Neural crest cell (in vitro differentiated cells): ENCODE measurements around the gene KCNK3. TPM values are rescaled to one million over a fixed set of nuclear protein-coding genes. Genes with fewer than 3 reads are reported as not detected.
A peak's percentile ranks its signal among the peaks of the same experiment; 100 is the strongest.

Experiments
- DNase-seq: peaks from one replicate; pipeline ENCODE4 v3.0.0; 2021; ENCODE audit warnings: low read depth, mixed read lengths, low spot score
- H3K27ac Mint-ChIP-seq: one replicate; pipeline ENCODE4 v1.8.0; 2021; ENCODE audit warnings: mild to moderate bottlenecking, mixed read lengths; ENCODE audit not compliant: unreplicated experiment
- H3K27me3 Mint-ChIP-seq: 2 replicates; pipeline ENCODE4 v1.8.0; 2021; ENCODE audit warnings: low read depth, mild to moderate bottlenecking, mixed read lengths
- H3K36me3 Mint-ChIP-seq: 2 replicates; pipeline ENCODE4 v1.8.0; 2021; ENCODE audit warnings: low read depth, mild to moderate bottlenecking, mixed read lengths
- H3K4me1 Mint-ChIP-seq: 2 replicates; pipeline ENCODE4 v1.8.0; 2021; ENCODE audit warnings: mixed read lengths
- H3K4me3 Mint-ChIP-seq: one replicate; pipeline ENCODE4 v1.8.0; 2021; ENCODE audit warnings: mild to moderate bottlenecking, mixed read lengths
- H3K9me3 Mint-ChIP-seq: 2 replicates; pipeline ENCODE4 v1.8.0; 2021; ENCODE audit warnings: mixed read lengths
- CTCF ChIP-seq: fragments of 200-600 bp; sonication (generic); conservative IDR thresholded peaks from 2 replicates; pipeline ENCODE4 v1.5.0; 2021; ENCODE audit warnings: antibody characterized with exemption, mild to moderate bottlenecking
- total RNA-seq: library from RNA; stranded (reverse); gene quantifications from 2 replicates; pipeline ENCODE4 v1.2.1, GENCODE V29; 2021

Gene KCNK3
- total RNA-seq, 1 donor from 2014 or later, result 0.58 TPM

- H3K36me3 Mint-ChIP-seq, result no peaks in the 10 kb centered on the region
- no peaks in the 10 kb centered on the region for H3K27me3 Mint-ChIP-seq
- H3K9me3 Mint-ChIP-seq, result no peaks in the 10 kb centered on the region
- no peak overlapping the region for H3K4me3 Mint-ChIP-seq
- no peak for TF ChIP-seq CTCF
- peak overlapping the region; percentile 1 for H3K27ac Mint-ChIP-seq
- DNase-seq, result no peak
- H3K4me1 Mint-ChIP-seq, result peaks cover 30% of the 10 kb centered on the region
Measured at GRCh38 chr2:26710145-26710544, 17.6 kb downstream of the KCNK3 start.

- no peak overlapping the region for H3K4me3 Mint-ChIP-seq
- H3K36me3 Mint-ChIP-seq, result no peaks in the 10 kb centered on the region
- no peak for TF ChIP-seq CTCF
- DNase-seq, result no peak
- no peaks in the 10 kb centered on the region for H3K9me3 Mint-ChIP-seq
- no peak overlapping the region for H3K27ac Mint-ChIP-seq
- H3K4me1 Mint-ChIP-seq, result peaks cover 30% of the 10 kb centered on the region
- no peaks in the 10 kb centered on the region for H3K27me3 Mint-ChIP-seq
Measured at GRCh38 chr2:26710743-26711456, 18.4 kb downstream of the KCNK3 start.

- TF ChIP-seq CTCF, result no peak
- Mint-ChIP-seq H3K9me3 (no peaks in the 10 kb centered on the region), H3K27me3 (no peaks in the 10 kb centered on the region), H3K4me1 (peaks cover 30% of the 10 kb centered on the region), H3K36me3 (no peaks in the 10 kb centered on the region), H3K4me3 (no peak overlapping the region), H3K27ac (no peak overlapping the region)
- no peak for DNase-seq
Measured at GRCh38 chr2:26711457-26712161, 19.1 kb downstream of the KCNK3 start.

GRCh38 chr2:26712486-26713465, 20.3 kb downstream of the KCNK3 start:
- Mint-ChIP-seq H3K9me3 (no peaks in the 10 kb centered on the region), H3K27me3 (no peaks in the 10 kb centered on the region), H3K4me1 (peaks cover 25% of the 10 kb centered on the region), H3K27ac (peak overlapping the region; percentile 39), H3K36me3 (no peaks in the 10 kb centered on the region), H3K4me3 (no peak overlapping the region)
- no peak for TF ChIP-seq CTCF
- no peak for DNase-seq

GRCh38 chr2:26715528-26716270, 23.2 kb downstream of the KCNK3 start:
- H3K4me1 Mint-ChIP-seq, result peaks cover 7% of the 10 kb centered on the region
- DNase-seq, result no peak
- no peaks in the 10 kb centered on the region for H3K27me3 Mint-ChIP-seq
- H3K9me3 Mint-ChIP-seq, result no peaks in the 10 kb centered on the region
- no peak overlapping the region for H3K4me3 Mint-ChIP-seq
- TF ChIP-seq CTCF, result no peak
- H3K36me3 Mint-ChIP-seq, result no peaks in the 10 kb centered on the region
- H3K27ac Mint-ChIP-seq, result no peak overlapping the region
